ENCODE results near the gene AP4B1.

DNA sequence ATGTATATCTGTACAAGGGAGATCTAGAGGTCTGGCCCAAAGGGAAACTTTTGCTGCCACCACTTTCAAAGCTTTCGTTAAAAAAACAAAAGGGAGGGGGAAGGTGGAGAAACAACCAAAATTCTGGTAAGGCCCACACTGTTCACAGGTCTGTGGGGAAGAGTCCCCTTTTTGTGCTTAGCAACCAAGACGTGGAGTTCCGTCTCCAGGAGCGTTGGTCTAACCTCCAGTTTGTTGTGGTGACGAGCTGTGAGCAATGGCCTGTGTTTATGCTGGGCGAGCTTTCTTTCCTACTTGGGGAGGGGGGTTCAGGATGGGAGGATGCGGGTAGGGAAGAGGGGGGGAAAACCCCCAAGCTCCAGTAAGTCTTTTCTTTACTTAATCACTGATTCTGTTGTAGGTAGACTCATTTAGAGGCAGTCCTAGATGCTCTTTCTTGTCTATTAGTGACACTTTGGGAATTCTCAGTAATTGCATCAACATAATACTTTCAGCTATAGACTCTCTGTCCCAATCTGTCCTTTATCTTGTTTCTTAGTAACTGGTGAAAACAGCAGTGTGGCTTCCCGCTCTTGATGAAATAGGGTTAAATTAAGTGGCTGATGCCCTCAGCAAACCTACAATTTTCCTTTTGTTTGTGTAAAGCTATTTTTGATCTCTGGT is 26.0 kb upstream of the AP4B1 start:
- TF ChIP-seq POLR2A (IDR thresholded peaks at IDR 0.05), result no peak
- TF ChIP-seq, protein P1, sequence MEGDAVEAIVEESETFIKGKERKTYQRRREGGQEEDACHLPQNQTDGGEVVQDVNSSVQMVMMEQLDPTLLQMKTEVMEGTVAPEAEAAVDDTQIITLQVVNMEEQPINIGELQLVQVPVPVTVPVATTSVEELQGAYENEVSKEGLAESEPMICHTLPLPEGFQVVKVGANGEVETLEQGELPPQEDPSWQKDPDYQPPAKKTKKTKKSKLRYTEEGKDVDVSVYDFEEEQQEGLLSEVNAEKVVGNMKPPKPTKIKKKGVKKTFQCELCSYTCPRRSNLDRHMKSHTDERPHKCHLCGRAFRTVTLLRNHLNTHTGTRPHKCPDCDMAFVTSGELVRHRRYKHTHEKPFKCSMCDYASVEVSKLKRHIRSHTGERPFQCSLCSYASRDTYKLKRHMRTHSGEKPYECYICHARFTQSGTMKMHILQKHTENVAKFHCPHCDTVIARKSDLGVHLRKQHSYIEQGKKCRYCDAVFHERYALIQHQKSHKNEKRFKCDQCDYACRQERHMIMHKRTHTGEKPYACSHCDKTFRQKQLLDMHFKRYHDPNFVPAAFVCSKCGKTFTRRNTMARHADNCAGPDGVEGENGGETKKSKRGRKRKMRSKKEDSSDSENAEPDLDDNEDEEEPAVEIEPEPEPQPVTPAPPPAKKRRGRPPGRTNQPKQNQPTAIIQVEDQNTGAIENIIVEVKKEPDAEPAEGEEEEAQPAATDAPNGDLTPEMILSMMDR (IDR thresholded peaks at IDR 0.05), result no peak
